Measurements from ENCODE around the gene C19orf25. TPM values are rescaled to one million over a fixed set of nuclear protein-coding genes. Genes with fewer than 3 reads are reported as not detected.

The C19orf25 gene
- total RNA-seq: 10 to 100 TPM; 21.6 to 43.6 (median 29.8) TPM

DNA sequence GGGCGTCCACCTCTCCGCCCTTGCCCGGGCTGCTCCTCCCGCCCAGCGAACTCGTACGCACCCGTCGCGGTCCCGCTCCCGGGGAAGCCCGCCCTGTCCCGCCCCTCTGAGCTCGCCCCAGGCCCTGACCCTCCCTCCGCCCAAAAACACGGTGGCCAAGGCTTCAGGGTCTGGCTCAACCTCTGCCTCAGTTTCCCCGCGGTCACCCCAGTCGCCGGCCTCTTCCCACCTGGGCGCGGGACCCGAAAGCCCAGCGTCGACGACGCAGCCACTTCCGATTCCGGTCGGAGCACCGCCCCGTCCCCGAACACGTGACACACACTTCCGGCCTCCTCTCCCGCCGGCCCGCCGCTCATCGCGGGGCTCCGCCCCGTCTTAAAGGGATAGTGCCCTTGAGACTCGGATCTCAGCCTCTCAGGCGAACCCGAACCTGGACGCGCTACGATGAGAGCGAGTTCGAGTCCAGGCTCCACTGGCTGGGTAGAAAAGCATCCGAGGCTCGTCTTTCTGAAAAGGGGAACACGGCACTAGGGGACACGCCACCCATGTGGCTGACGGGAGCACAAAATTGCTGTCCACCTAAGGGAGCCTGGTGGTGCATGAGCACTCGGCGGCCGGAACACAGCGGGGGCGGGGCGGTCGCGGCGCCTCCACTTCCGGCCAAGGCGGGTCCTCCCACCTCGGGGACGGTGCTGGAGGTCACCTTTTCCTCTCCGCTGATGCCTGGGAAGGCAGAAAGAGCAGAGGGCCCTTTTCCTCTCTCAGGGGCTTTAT, at the start of gene C19orf25:
Gene C19orf25 (minus strand): TSS at position 282 of the 774 bp plus-strand sequence. CDS start 312 bp downstream, outside the sequence.
- Histone ChIP-seq H3K27me3 (peaks cover 0 to 16% (median 0%) of the 10 kb centered on the region in 4 donors), H3K27ac (replicated peaks in 1 of 4) (peak within 1 kb of the TSS; percentile 71 to 79 (median 74)), H3K4me1 (peaks cover 17 to 40% (median 33%) of the 10 kb centered on the region in 4 donors), H3K4me3 (peak within 1 kb of the TSS; percentile 80 to 98 (median 94)), H3K36me3 (peaks cover 0 to 33% (median 16%) of the 10 kb centered on the region in 4 donors), H3K9me3 (no peaks in the 10 kb centered on the region)
- peak; percentile 97 for DNase-seq (ENCODE audit: extremely low spot score)
- intact Hi-C loops (cut with DNase I): no loop called here
- 2% methylated on average over 9 of the region's 71 CpGs for WGBS
- TF ChIP-seq EP300 (IDR thresholded peaks at IDR 0.05) (no peak), POLR2AphosphoS5 (IDR thresholded peaks at IDR 0.05) (peak; percentile 89 to 94)
- TF ChIP-seq, protein P1, sequence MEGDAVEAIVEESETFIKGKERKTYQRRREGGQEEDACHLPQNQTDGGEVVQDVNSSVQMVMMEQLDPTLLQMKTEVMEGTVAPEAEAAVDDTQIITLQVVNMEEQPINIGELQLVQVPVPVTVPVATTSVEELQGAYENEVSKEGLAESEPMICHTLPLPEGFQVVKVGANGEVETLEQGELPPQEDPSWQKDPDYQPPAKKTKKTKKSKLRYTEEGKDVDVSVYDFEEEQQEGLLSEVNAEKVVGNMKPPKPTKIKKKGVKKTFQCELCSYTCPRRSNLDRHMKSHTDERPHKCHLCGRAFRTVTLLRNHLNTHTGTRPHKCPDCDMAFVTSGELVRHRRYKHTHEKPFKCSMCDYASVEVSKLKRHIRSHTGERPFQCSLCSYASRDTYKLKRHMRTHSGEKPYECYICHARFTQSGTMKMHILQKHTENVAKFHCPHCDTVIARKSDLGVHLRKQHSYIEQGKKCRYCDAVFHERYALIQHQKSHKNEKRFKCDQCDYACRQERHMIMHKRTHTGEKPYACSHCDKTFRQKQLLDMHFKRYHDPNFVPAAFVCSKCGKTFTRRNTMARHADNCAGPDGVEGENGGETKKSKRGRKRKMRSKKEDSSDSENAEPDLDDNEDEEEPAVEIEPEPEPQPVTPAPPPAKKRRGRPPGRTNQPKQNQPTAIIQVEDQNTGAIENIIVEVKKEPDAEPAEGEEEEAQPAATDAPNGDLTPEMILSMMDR (IDR thresholded peaks at IDR 0.05): no peak

DNA sequence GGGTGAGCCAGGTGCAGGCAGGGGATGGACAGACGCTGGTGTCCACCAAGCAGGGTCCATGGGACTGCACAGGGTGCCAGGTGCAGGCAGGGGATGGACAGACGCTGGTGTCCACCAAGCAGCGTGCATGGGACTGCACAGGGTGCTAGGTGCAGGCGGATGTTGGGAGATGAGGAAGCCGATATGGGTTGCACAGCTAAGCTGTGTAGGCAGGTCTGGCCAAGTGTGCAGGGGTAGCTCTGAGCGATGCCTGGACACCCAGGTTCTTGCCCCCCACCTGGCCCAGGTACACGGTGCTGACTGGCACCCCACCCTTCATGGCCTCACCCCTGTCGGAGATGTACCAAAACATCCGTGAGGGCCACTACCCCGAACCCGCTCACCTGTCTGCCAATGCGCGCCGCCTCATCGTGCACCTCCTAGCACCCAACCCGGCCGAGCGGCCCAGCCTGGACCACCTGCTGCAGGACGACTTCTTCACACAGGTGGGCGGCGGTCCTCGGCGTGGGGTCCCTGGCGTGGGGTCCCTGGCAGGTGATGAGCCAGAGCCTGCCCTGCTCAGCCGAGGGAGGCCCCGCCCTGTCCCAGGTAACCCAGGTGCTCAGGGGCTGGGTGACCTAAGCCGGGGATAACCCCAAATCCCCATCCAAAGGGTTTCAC, 48.8 kb upstream of the C19orf25 start:
- H3K27me3 ChIP-seq: peaks cover 0 to 92% (median 30%) of the 10 kb centered on the region in 4 donors

DNA sequence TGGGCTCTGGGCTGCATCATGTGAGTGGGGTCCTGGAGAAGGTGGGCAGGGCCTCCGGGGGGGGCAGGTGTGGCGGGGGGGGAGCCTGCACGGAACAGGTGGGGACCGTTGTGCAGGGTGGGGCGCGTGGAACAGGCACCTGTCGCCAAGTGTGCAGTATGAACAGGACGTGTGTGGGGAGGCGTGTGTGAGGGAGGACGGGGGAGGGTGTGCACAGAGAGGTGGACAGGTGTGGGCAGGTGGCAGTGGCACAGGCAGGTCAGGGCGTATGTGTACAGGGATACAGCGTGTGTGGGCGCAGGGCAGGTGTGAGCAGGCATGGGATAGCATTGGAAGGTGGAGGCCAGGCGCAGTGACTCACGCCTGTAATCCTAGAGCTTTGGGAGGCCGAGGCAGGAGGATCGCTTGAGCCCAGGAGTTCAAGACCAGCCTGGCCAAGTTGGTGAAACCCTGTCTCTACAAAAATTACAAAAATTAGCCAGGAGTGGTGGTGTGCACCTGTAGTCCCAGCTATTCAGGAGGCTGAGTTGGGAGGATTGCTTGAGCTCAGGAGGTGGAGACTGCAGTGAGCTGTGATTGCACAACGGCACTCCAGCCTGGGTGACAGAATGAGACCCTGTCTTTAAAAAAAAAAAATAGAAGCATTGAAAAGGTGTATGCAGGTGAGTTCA, 48.1 kb upstream of the C19orf25 start:
- H3K27ac ChIP-seq (replicated peaks in 1 of 4): no peak overlapping the region
- no peak overlapping the region for H3K4me3 ChIP-seq
- no peaks in the 10 kb centered on the region for H3K9me3 ChIP-seq
- intact Hi-C loops (cut with DNase I): no loop called here
- peaks cover 0 to 95% (median 30%) of the 10 kb centered on the region in 4 donors for H3K27me3 ChIP-seq
- no peaks in the 10 kb centered on the region for H3K36me3 ChIP-seq
- no peak for DNase-seq (ENCODE audit: extremely low spot score)
- TF ChIP-seq EP300 (IDR thresholded peaks at IDR 0.05) (no peak), POLR2AphosphoS5 (IDR thresholded peaks at IDR 0.05) (no peak), POLR2A (IDR thresholded peaks at IDR 0.05; ENCODE audit: low read depth) (no peak)
- TF ChIP-seq, protein P1 (IDR thresholded peaks at IDR 0.05): no peak
- WGBS: 77% methylated on average over 18 of the region's 18 CpGs
- H3K4me1 ChIP-seq: peaks cover 4 to 14% (median 11%) of the 10 kb centered on the region in 4 donors

More for the DNA sequence above, 48.8 kb upstream of the C19orf25 start:
- DNase-seq (ENCODE audit: extremely low spot score): no peak
- 75% methylated on average over 18 of the region's 27 CpGs for WGBS
- no peaks in the 10 kb centered on the region for H3K9me3 ChIP-seq
- H3K36me3 ChIP-seq: no peaks in the 10 kb centered on the region
- intact Hi-C loops (cut with DNase I): no loop called here
- H3K4me1 ChIP-seq: peaks cover 4 to 14% (median 11%) of the 10 kb centered on the region in 4 donors
- TF ChIP-seq POLR2AphosphoS5 (IDR thresholded peaks at IDR 0.05) (no peak), POLR2A (IDR thresholded peaks at IDR 0.05; ENCODE audit: low read depth) (no peak), EP300 (IDR thresholded peaks at IDR 0.05) (no peak)
- TF ChIP-seq, protein P1 (IDR thresholded peaks at IDR 0.05): no peak
- H3K27ac ChIP-seq (replicated peaks in 1 of 4): no peak overlapping the region
- H3K4me3 ChIP-seq: no peak overlapping the region

DNA sequence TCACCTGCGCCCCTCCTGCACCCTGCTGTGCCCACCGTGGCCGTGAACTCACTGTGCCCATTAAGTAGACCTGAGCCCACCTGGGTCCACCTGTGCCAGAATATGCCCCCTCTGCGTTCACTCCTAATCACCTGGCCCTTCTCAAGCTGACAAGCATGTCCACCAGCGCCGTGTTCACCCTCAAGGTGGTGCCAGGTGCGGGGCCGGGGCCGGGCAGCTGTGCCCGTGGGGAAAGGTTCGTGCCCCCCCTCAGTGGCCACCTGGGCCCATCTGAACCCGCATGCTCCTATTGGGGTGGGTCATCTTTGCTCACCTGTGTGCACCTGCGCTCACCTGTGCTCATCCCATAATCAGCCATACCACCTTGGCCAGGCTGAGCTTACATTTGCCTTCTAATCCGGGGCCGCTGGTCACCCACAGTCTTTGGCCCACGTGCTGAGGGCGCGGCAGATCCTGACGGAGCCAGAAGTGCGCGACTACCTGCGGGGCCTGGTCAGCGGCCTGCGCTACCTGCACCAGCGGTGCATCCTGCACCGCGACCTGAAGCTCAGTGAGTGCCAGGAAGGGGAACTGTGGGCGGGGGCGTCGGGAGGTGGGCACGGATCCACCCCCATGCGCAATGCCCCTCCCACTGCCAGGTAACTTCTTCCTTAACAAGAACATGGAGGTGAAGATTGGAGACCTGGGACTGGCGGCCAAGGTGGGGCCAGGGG, 47.2 kb upstream of the C19orf25 start:
- Histone ChIP-seq H3K27me3 (peaks cover 0 to 91% (median 30%) of the 10 kb centered on the region in 4 donors), H3K36me3 (no peaks in the 10 kb centered on the region), H3K9me3 (no peaks in the 10 kb centered on the region), H3K4me1 (peaks cover 9 to 16% (median 13%) of the 10 kb centered on the region in 4 donors), H3K4me3 (no peak overlapping the region), H3K27ac (replicated peaks in 1 of 4) (no peak overlapping the region)
- intact Hi-C loops (cut with DNase I): no loop called here
- 73% methylated on average over 16 of the region's 33 CpGs for WGBS
- TF ChIP-seq EP300 (IDR thresholded peaks at IDR 0.05) (no peak), POLR2AphosphoS5 (IDR thresholded peaks at IDR 0.05) (no peak), POLR2A (IDR thresholded peaks at IDR 0.05; ENCODE audit: low read depth) (no peak)
- TF ChIP-seq, protein P1 (IDR thresholded peaks at IDR 0.05): no peak
- DNase-seq (ENCODE audit: extremely low spot score): no peak

Measured in esophagus muscularis mucosa (tissue), 4 donors.